ENCODE measurements around the gene SLC29A1. TPM values are rescaled to one million over a fixed set of nuclear protein-coding genes. Genes with fewer than 3 reads are reported as not detected.
"Not testable (repeated sequence)": the region's sequence is repeated elsewhere in the genome, so short reads cannot be mapped to it uniquely, and the experiment has no call there.

The SLC29A1 gene
- total RNA-seq, 3 donors from 2014 or later, result 106 to 140 (median 110) TPM

- TF ChIP-seq POLR2A (IDR thresholded peaks at IDR 0.05), result no peak
- TF ChIP-seq CTCF (IDR thresholded peaks at IDR 0.05), result no peak
- no peak for TF ChIP-seq POLR2AphosphoS5 (IDR thresholded peaks at IDR 0.05)
- no peak for DNase-seq (ENCODE audit: low spot score in 2 of 2)
- Histone ChIP-seq H3K4me3 (no peak overlapping the region), H3K27ac (peak overlapping the region; percentile 52 to 74), H3K9me3 (no peaks in the 10 kb centered on the region), H3K27me3 (no peaks in the 10 kb centered on the region), H3K4me1 (no peaks in the 10 kb centered on the region), H3K36me3 (no peaks in the 10 kb centered on the region)
- intact Hi-C loops (cut with DNase I; ENCODE audit: low total_unique reads), result no loop called here
These were observed 44.8 kb upstream of the SLC29A1 start for GRCh38 chr6:44178424-44179071.

- Histone ChIP-seq H3K4me3 (no peak overlapping the region), H3K27ac (peak overlapping the region in 1 of 2 donors; percentile 43), H3K9me3 (no peaks in the 10 kb centered on the region), H3K36me3 (no peaks in the 10 kb centered on the region), H3K4me1 (no peaks in the 10 kb centered on the region), H3K27me3 (no peaks in the 10 kb centered on the region)
- no peak for DNase-seq (ENCODE audit: low spot score in 2 of 2)
- no peak for TF ChIP-seq POLR2AphosphoS5 (IDR thresholded peaks at IDR 0.05)
- no peak for TF ChIP-seq POLR2A (IDR thresholded peaks at IDR 0.05)
- no peak for TF ChIP-seq CTCF (IDR thresholded peaks at IDR 0.05)
- intact Hi-C loops (cut with DNase I; ENCODE audit: low total_unique reads), result no loop called here
These were observed 44.3 kb upstream of the SLC29A1 start for GRCh38 chr6:44179072-44179536.

DNA sequence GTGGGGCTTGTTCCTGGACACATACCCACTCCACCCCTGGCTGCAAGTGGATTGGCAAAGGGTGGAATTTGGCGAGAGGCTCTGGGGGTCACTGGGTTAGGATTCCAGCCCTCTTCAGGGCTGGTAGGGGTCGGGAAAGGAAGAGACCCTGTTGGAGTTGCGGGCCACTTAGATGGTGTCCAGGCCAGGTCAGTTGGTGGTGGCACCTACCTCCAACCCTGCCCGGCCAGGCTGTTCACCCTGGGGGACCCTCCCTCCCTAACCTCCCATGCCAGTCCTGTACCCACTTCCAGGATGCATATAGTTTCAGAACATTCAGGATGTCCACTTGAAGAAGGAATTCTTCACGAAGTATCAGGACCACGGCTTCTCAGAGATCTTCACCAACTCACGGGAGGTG is 43.7 kb upstream of the SLC29A1 start:
- Histone ChIP-seq H3K4me1 (no peaks in the 10 kb centered on the region), H3K27ac (peak overlapping the region in 1 of 2 donors; percentile 43), H3K36me3 (no peaks in the 10 kb centered on the region), H3K9me3 (no peaks in the 10 kb centered on the region), H3K27me3 (no peaks in the 10 kb centered on the region), H3K4me3 (no peak overlapping the region)
- TF ChIP-seq POLR2AphosphoS5 (IDR thresholded peaks at IDR 0.05), result no peak
- no peak for TF ChIP-seq CTCF (IDR thresholded peaks at IDR 0.05)
- no peak for TF ChIP-seq POLR2A (IDR thresholded peaks at IDR 0.05)
- intact Hi-C loops (cut with DNase I; ENCODE audit: low total_unique reads), result no loop called here
- DNase-seq (ENCODE audit: low spot score in 2 of 2), result no peak

GRCh38 chr6:44180406-44180805 is 43.0 kb upstream of the SLC29A1 start:
- TF ChIP-seq CTCF (IDR thresholded peaks at IDR 0.05) (no peak), POLR2A (IDR thresholded peaks at IDR 0.05) (no peak), POLR2AphosphoS5 (IDR thresholded peaks at IDR 0.05) (no peak)
- Histone ChIP-seq H3K4me3 (no peak overlapping the region), H3K36me3 (no peaks in the 10 kb centered on the region), H3K27ac (no peak overlapping the region), H3K9me3 (no peaks in the 10 kb centered on the region), H3K4me1 (no peaks in the 10 kb centered on the region), H3K27me3 (no peaks in the 10 kb centered on the region)
- DNase-seq (ENCODE audit: low spot score in 2 of 2), result no peak
- intact Hi-C loops (cut with DNase I; ENCODE audit: low total_unique reads), result no loop called here

DNA sequence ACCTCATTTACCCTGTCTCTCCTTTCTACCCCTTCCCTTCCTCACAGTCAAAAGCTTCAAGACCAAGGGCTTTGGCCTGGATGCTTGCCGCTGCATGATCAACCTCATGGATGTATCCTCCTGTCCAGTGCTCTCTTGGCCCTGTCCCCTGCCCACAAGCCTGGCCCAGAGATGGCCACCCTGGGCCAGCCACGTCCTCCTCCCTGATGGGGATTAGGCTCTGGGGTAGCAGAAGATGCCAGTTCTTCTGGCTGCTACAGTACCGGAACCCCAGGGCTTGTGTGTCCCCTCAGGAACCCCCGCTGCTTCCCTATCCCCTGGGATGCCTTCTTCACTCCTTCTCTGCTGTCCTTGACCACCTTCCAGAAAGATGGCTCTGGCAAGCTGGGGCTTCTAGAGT is 42.5 kb upstream of the SLC29A1 start:
- no peak for DNase-seq (ENCODE audit: low spot score in 2 of 2)
- TF ChIP-seq CTCF (IDR thresholded peaks at IDR 0.05), result no peak
- no peak for TF ChIP-seq POLR2AphosphoS5 (IDR thresholded peaks at IDR 0.05)
- TF ChIP-seq POLR2A (IDR thresholded peaks at IDR 0.05), result no peak
- Histone ChIP-seq H3K36me3 (no peaks in the 10 kb centered on the region), H3K27me3 (no peaks in the 10 kb centered on the region), H3K4me3 (no peak overlapping the region), H3K27ac (no peak overlapping the region), H3K9me3 (no peaks in the 10 kb centered on the region), H3K4me1 (no peaks in the 10 kb centered on the region)
- intact Hi-C loops (cut with DNase I; ENCODE audit: low total_unique reads), result no loop called here

DNA sequence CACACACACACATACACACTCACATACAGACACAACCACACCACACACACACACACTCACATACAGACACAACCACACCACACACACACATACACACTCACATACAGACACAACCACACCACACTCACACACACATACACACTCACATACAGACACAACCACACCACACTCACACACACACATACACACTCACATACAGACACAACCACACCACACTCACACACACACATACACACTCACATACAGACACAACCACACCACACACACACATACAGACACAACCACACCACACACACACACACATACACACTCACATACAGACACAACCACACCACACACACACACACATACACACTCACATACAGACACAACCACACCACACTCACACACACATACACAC is 41.6 kb upstream of the SLC29A1 start:
- intact Hi-C loops (cut with DNase I; ENCODE audit: low total_unique reads); H3K4me1 ChIP-seq; DNase-seq (ENCODE audit: low spot score in 2 of 2); H3K9me3 ChIP-seq; H3K4me3 ChIP-seq; H3K27ac ChIP-seq; H3K27me3 ChIP-seq; H3K36me3 ChIP-seq: not testable (repeated sequence)

All from breast epithelium (tissue), 4 donors.